Suppressor macrophage treated with lipopolysaccharide for 1 hour (primary cell): ENCODE measurements around the gene DOCK6.

Source experiments
- DNase-seq, 3 donors: peaks; one replicate each; pipeline ENCODE4 v3.0.0-alpha.2; 2020 to 2022

DOCK6 gene

GRCh38 chr19:11273296-11273695, 11.0 kb upstream of the DOCK6 start:
- DNase-seq, result no peak

- no peak for DNase-seq
Measured at GRCh38 chr19:11269408-11269807, 7.1 kb upstream of the DOCK6 start.

GRCh38 chr19:11268783-11269267, 6.5 kb upstream of the DOCK6 start:
- DNase-seq, result no peak

- DNase-seq, result no peak
Measured at GRCh38 chr19:11267316-11268085, 5.2 kb upstream of the DOCK6 start.

- DNase-seq, result no peak
Measured at GRCh38 chr19:11265785-11266236, 3.5 kb upstream of the DOCK6 start.

GRCh38 chr19:11265177-11265784, 3.0 kb upstream of the DOCK6 start:
- no peak for DNase-seq

- DNase-seq, result no peak
Measured at GRCh38 chr19:11264452-11265176, 2.3 kb upstream of the DOCK6 start.

- DNase-seq, result no peak
Measured at GRCh38 chr19:11263726-11264125, 1.4 kb upstream of the DOCK6 start.

GRCh38 chr19:11261431-11261970, 823 bp downstream of the DOCK6 start:
- no peak for DNase-seq

GRCh38 chr19:11260996-11261395, 1.3 kb downstream of the DOCK6 start:
- no peak for DNase-seq

- no peak for DNase-seq
Measured at GRCh38 chr19:11257846-11258380, 4.4 kb downstream of the DOCK6 start.

- no peak for DNase-seq
Measured at GRCh38 chr19:11256189-11256588, 6.1 kb downstream of the DOCK6 start.

- no peak for DNase-seq
Measured at GRCh38 chr19:11254666-11255065, 7.7 kb downstream of the DOCK6 start.

GRCh38 chr19:11252665-11253355, 9.5 kb downstream of the DOCK6 start:
- DNase-seq, result no peak

- no peak for DNase-seq
Measured at GRCh38 chr19:11251650-11252314, 10.5 kb downstream of the DOCK6 start.

- DNase-seq, result no peak
Measured at GRCh38 chr19:11251217-11251616, 11.1 kb downstream of the DOCK6 start.

GRCh38 chr19:11248852-11249251, 13.5 kb downstream of the DOCK6 start:
- no peak for DNase-seq

GRCh38 chr19:11247934-11248333, 14.4 kb downstream of the DOCK6 start:
- DNase-seq, result no peak

- no peak for DNase-seq
Measured at GRCh38 chr19:11247391-11247790, 14.9 kb downstream of the DOCK6 start.

- DNase-seq, result no peak
Measured at GRCh38 chr19:11246941-11247340, 15.4 kb downstream of the DOCK6 start.

- DNase-seq, result no peak
Measured at GRCh38 chr19:11244846-11245589, 17.3 kb downstream of the DOCK6 start.
